A549 (cell line): ENCODE measurements around the gene HIGD1A.

ENCODE experiments used
- CEBPB ChIP-seq, 2 experiments: fragments of >200 bp in 1 of 2; sonication (Bioruptor Twin) in 1 of 2; formaldehyde crosslinking in 1 of 2; IDR thresholded peaks; 2 replicates each; pipeline ENCODE4 v1.6.1; 2012 to 2016
- CHD2 ChIP-seq: fragments of 150-350 bp; IDR thresholded peaks from 2 replicates; pipeline ENCODE4 v1.6.1; 2014; ENCODE audit warnings: low read length; ENCODE audit not compliant: partially characterized antibody
- EP300 ChIP-seq, 2 experiments: fragments of >200 bp; sonication (Bioruptor Twin); formaldehyde crosslinking; IDR thresholded peaks; 2 replicates in 1 of 2; 3 replicates in 1 of 2; pipeline ENCODE4 v1.6.1; 2016 to 2017
- ESRRA ChIP-seq: fragments of 150-350 bp; IDR thresholded peaks from 2 replicates; pipeline ENCODE4 v1.6.1; 2014; ENCODE audit warnings: mild to moderate bottlenecking, low read length, borderline replicate concordance
- JUNB ChIP-seq: fragments of >200 bp; sonication (Bioruptor Twin); formaldehyde crosslinking; IDR thresholded peaks from 2 replicates; pipeline ENCODE4 v1.6.1; 2016
- MAFK ChIP-seq: fragments of 450-650 bp; IDR thresholded peaks from 2 replicates; pipeline ENCODE4 v1.6.1; 2014; ENCODE audit not compliant: partially characterized antibody
- MYC ChIP-seq: IDR thresholded peaks from 2 replicates; pipeline ENCODE4 v1.6.1; 2012; ENCODE audit warnings: mild to moderate bottlenecking, inconsistent platforms, low read length, improper control_type of control experiment, borderline replicate concordance
- POLR2A ChIP-seq: IDR thresholded peaks from 2 replicates; pipeline ENCODE4 v1.6.1; 2012; ENCODE audit warnings: mild to moderate bottlenecking, low read length
- RAD21 ChIP-seq, 2 experiments: fragments of >200 bp in 1 of 2; sonication (Bioruptor Twin) in 1 of 2; formaldehyde crosslinking in 1 of 2; IDR thresholded peaks in 1 of 2; conservative IDR thresholded peaks in 1 of 2; 2 replicates in 1 of 2; 3 replicates in 1 of 2; pipeline ENCODE4 v1.6.1; 2012 to 2018; ENCODE audit warnings: inconsistent platforms in 1 of 2
- SMC3 ChIP-seq: fragments of >200 bp; sonication (Bioruptor Twin); formaldehyde crosslinking; IDR thresholded peaks from 3 replicates; pipeline ENCODE4 v1.6.1; 2018; ENCODE audit warnings: inconsistent platforms
- TF ChIP-seq, protein P1 (sequence below): fragments of >200 bp; sonication (Bioruptor Twin); formaldehyde crosslinking; IDR thresholded peaks from 3 replicates; pipeline ENCODE4 v1.5.1; 2016
- TF ChIP-seq, protein P2 (sequence below): IDR thresholded peaks from 2 replicates; pipeline ENCODE4 v1.6.1; 2012

DNA sequence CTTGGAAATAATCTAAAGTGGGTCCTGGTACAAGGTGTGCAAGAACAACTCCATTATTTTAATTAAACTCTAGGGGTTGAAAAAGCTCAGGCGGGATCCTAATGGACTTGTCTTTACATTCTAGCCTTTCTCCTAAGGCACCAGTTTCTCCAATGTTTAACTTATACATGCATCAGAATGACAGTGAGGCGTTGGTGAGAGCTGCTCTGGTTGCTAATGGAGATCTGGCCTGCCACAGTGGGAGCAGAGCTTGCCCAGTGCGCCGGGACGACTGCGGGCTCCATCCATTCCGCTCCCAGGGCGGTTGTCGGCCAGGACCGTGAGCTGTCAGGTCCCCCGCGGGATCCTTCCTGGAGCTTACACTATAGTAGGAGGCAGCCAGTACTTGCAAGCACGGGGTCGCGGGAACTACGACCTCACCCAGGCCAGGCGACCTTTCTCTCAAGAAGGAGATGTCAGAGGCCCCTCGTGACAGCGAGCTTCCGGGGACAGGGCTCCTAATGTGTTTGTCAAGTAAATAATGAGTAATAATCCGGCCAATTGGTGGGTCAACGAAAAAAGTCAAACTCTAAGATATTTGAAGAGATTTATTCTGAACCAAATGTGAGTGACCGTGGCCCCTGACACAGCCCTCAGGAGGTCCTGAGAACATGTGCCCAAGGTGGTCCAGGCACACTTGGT, 991 bp upstream of the HIGD1A start:
- TF ChIP-seq, protein P1, sequence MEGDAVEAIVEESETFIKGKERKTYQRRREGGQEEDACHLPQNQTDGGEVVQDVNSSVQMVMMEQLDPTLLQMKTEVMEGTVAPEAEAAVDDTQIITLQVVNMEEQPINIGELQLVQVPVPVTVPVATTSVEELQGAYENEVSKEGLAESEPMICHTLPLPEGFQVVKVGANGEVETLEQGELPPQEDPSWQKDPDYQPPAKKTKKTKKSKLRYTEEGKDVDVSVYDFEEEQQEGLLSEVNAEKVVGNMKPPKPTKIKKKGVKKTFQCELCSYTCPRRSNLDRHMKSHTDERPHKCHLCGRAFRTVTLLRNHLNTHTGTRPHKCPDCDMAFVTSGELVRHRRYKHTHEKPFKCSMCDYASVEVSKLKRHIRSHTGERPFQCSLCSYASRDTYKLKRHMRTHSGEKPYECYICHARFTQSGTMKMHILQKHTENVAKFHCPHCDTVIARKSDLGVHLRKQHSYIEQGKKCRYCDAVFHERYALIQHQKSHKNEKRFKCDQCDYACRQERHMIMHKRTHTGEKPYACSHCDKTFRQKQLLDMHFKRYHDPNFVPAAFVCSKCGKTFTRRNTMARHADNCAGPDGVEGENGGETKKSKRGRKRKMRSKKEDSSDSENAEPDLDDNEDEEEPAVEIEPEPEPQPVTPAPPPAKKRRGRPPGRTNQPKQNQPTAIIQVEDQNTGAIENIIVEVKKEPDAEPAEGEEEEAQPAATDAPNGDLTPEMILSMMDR: no peak
- no peak for TF ChIP-seq POLR2A
- TF ChIP-seq, protein P2, sequence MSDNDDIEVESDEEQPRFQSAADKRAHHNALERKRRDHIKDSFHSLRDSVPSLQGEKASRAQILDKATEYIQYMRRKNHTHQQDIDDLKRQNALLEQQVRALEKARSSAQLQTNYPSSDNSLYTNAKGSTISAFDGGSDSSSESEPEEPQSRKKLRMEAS: no peak
- TF ChIP-seq ESRRA: no peak
- TF ChIP-seq JUNB: no peak
- no peak for TF ChIP-seq CEBPB (IDR thresholded peaks at IDR 0.05)
- TF ChIP-seq EP300 (IDR thresholded peaks at IDR 0.05): no peak
- no peak for TF ChIP-seq MYC
- TF ChIP-seq MAFK: no peak
- no peak for TF ChIP-seq SMC3
- TF ChIP-seq CHD2: no peak
- no peak for TF ChIP-seq RAD21 (conservative IDR thresholded peaks at IDR 0.05 in 1 of 2, IDR thresholded peaks at IDR 0.05 in 1 of 2)
